Activated B cell treated with CpG ODN at 0.5 μM for 24 hours (primary cell): ENCODE results near the gene DPF1. TPM values are rescaled to one million over a fixed set of nuclear protein-coding genes. Genes with fewer than 3 reads are reported as not detected.

Experiments
- ATAC-seq: fragments of 200-7000 bp; cut with Tn5 transposase; one replicate; pipeline ENCODE4 v1.10.0; 2021; ENCODE audit warnings: low read depth, mild to moderate bottlenecking, moderate library complexity
- CTCF ChIA-PET: fragments of 350-600 bp; sonication (Branson Sonifier 250); formaldehyde crosslinking; loops from one replicate; lab custom pipeline; 2021; ENCODE audit warnings: antibody characterized with exemption; lab: Charles Lee
- POLR2A ChIA-PET: fragments of 350-600 bp; sonication (Branson Sonifier 250); formaldehyde crosslinking; loops from one replicate; lab custom pipeline; 2021; ENCODE audit warnings: antibody characterized with exemption; lab: Charles Lee
- DNase-seq: peaks from one replicate; pipeline ENCODE4 v3.0.0; 2022
- H3K27ac Mint-ChIP-seq: one replicate; pipeline ENCODE4 v1.8.0; 2020; ENCODE audit warnings: mixed read lengths
- H3K27me3 Mint-ChIP-seq: one replicate; pipeline ENCODE4 v1.8.0; 2021; ENCODE audit warnings: mixed read lengths
- H3K36me3 Mint-ChIP-seq: one replicate; pipeline ENCODE4 v1.8.0; 2021; ENCODE audit warnings: low read depth, mixed read lengths
- H3K4me1 Mint-ChIP-seq: one replicate; pipeline ENCODE4 v1.8.0; 2021; ENCODE audit warnings: mixed read lengths
- H3K4me3 Mint-ChIP-seq: one replicate; pipeline ENCODE4 v1.8.0; 2020; ENCODE audit warnings: mild to moderate bottlenecking, mixed read lengths
- H3K9me3 Mint-ChIP-seq: one replicate; pipeline ENCODE4 v1.8.0; 2020; ENCODE audit warnings: mixed read lengths
- intact Hi-C: fragments of 100-400 bp; cut with micrococcal nuclease; formaldehyde crosslinking; loops from one replicate; pipeline ENCODE4 v1.15.1; 2024
- total RNA-seq: library from RNA; stranded (reverse); gene quantifications from 2 replicates; pipeline ENCODE4 v1.2.3, GENCODE V29; 2022
- TF ChIP-seq, protein P1 (sequence below): fragments of 200-600 bp; IDR thresholded peaks from one replicate; pipeline ENCODE4 v1.8.0; 2022; ENCODE audit warnings: antibody characterized with exemption, mild to moderate bottlenecking

DPF1 gene
- total RNA-seq, 1 donor from 2014 or later, result not detected

DNA sequence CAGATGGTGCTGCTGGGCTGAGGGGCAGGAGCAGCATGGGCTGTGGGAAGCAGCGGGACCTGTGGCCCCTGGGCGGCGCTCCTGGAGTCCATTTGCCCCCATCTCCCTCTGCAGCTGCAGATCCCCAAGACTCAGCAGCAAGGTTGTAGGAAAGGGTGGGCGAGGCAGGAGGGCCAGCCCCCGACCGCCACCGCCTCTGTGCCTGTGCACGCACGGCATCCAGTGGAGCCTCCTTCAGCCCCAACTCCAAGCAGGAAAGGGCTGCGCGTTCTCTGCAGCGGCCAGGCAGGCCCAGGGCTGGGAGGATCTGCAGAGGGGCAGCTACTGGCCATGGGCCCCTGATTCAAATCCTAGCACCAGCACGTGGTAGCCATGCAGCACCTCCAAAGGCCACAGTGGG, 20.8 kb downstream of the DPF1 start:
- POLR2A ChIA-PET, result no interaction called here
- CTCF ChIA-PET, result no interaction called here
- no peak overlapping the region for H3K27ac Mint-ChIP-seq
- no peaks in the 10 kb centered on the region for H3K9me3 Mint-ChIP-seq
- TF ChIP-seq, protein P1, sequence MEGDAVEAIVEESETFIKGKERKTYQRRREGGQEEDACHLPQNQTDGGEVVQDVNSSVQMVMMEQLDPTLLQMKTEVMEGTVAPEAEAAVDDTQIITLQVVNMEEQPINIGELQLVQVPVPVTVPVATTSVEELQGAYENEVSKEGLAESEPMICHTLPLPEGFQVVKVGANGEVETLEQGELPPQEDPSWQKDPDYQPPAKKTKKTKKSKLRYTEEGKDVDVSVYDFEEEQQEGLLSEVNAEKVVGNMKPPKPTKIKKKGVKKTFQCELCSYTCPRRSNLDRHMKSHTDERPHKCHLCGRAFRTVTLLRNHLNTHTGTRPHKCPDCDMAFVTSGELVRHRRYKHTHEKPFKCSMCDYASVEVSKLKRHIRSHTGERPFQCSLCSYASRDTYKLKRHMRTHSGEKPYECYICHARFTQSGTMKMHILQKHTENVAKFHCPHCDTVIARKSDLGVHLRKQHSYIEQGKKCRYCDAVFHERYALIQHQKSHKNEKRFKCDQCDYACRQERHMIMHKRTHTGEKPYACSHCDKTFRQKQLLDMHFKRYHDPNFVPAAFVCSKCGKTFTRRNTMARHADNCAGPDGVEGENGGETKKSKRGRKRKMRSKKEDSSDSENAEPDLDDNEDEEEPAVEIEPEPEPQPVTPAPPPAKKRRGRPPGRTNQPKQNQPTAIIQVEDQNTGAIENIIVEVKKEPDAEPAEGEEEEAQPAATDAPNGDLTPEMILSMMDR, result no peak
- no peak for DNase-seq
- no peak overlapping the region for H3K4me3 Mint-ChIP-seq
- no peaks in the 10 kb centered on the region for H3K4me1 Mint-ChIP-seq
- intact Hi-C loops, result no loop called here
- H3K36me3 Mint-ChIP-seq, result peaks cover 81% of the 10 kb centered on the region
- no peak for ATAC-seq
- H3K27me3 Mint-ChIP-seq, result peaks cover under 1% of the 10 kb centered on the region

DNA sequence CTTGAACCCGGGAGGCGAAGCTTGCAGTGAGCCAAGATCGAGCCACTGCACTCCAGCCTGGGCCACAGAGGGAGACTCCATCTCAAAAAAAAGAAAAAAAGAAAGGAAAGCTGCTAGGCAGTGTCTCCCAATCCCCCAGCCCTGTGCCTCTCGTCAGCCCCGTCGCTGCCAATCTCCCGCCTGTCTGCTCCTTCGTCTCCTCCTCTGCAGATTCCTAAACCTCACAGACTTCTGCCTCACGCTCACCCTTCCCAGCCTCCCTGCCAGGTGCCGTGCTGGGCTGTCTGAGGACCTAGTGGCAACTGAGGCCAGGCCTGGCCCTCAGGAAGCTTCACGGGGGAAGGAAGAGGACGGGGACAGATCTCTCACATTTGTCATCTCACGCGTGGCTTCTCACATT, 21.5 kb downstream of the DPF1 start:
- H3K4me1 Mint-ChIP-seq, result no peaks in the 10 kb centered on the region
- ChIA-PET CTCF (no interaction called here), POLR2A (no interaction called here)
- H3K36me3 Mint-ChIP-seq, result peaks cover 84% of the 10 kb centered on the region
- intact Hi-C loops, result no loop called here
- no peak for DNase-seq
- H3K4me3 Mint-ChIP-seq, result no peak overlapping the region
- no peak for ATAC-seq
- no peaks in the 10 kb centered on the region for H3K9me3 Mint-ChIP-seq
- no peak overlapping the region for H3K27ac Mint-ChIP-seq
- TF ChIP-seq, protein P1, result no peak
- no peaks in the 10 kb centered on the region for H3K27me3 Mint-ChIP-seq

DNA sequence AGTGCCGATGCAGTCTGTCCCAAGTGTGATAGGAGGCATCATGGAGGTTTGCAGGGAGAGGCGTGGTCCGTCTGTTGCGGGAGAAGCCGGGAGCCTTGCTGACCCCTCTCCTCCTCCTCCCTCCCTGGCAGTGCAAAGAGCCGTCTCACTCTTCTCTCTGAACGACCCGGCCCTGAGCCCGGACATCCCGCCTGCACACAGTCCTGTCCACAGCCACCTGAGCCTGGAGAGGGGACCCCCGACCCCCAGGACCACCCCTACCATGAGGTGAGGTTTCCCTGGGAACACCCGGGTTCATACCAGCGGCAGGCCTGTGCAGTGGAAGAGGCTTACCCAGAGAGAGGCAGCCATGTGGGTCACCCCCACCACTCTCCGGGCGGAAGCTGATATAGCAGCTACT, 22.3 kb downstream of the DPF1 start:
- ChIA-PET CTCF (no interaction called here), POLR2A (no interaction called here)
- no peak for DNase-seq
- no peak for ATAC-seq
- no peaks in the 10 kb centered on the region for H3K9me3 Mint-ChIP-seq
- H3K27me3 Mint-ChIP-seq, result no peaks in the 10 kb centered on the region
- TF ChIP-seq, protein P1, result no peak
- peaks cover 87% of the 10 kb centered on the region for H3K36me3 Mint-ChIP-seq
- intact Hi-C loops, result no loop called here
- H3K4me1 Mint-ChIP-seq, result no peaks in the 10 kb centered on the region
- H3K27ac Mint-ChIP-seq, result no peak overlapping the region
- no peak overlapping the region for H3K4me3 Mint-ChIP-seq

DNA sequence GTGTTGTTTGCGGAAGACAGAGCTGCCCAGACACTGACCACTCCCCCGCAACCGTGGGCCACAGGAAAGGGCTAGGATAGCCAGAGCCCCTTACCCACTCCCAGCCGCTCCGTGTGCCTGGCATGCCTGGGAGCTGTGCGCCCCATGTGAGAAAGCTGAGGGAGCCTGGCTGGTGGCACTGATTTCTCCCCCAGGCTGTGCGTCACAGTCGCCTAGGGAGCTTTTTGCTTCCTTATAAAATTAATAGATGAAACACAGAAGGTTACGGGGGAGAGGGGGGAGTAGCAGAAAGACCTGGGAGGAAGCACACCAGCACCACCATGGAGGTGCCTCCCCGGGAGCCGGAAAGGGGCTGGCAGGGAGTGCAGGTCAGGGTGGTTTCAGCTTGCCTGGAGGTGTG, 24.7 kb downstream of the DPF1 start:
- no peaks in the 10 kb centered on the region for H3K9me3 Mint-ChIP-seq
- peaks cover 85% of the 10 kb centered on the region for H3K36me3 Mint-ChIP-seq
- no peak overlapping the region for H3K4me3 Mint-ChIP-seq
- no peaks in the 10 kb centered on the region for H3K4me1 Mint-ChIP-seq
- DNase-seq, result no peak
- intact Hi-C loops, result no loop called here
- H3K27ac Mint-ChIP-seq, result no peak overlapping the region
- CTCF ChIA-PET, result no interaction called here
- TF ChIP-seq, protein P1, result no peak
- no peak for ATAC-seq
- no peaks in the 10 kb centered on the region for H3K27me3 Mint-ChIP-seq
- POLR2A ChIA-PET, result no interaction called here

DNA sequence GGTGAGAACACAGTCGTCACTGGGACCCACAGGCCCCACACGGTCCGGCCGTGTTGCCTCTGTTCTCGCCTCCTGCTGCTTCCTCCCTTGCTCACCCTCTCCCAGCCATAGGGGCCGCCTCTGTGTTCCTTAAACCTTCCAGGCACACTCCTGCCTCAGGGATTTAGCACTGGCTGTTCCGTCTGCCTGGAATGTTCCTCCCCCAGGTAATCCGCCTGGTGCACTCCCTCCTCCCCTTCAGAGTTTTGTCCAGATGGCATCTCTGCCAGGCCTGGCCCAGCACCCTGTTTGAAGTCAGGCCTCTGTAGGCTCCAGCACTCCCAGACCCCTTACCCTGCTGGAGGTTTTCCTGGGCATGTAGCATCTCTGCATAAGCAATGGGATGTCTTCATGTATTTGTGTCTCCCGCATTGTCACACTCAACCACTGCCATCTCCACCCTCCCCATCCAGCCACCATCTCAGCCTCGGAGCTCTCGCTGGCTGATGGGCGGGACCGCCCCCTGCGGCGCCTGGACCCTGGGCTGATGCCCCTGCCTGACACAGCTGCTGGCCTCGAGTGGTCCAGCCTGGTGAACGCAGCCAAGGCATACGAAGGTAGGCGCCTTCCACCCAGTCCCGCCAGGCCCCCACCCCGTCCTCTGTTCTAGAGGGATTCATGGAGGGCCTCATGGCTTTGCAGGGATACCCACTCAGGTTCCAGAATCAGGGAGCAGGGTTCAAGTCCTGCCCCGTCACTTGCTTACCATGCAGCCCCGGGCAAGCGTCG, 25.9 kb downstream of the DPF1 start:
- Mint-ChIP-seq H3K27me3 (no peaks in the 10 kb centered on the region), H3K4me1 (no peaks in the 10 kb centered on the region), H3K9me3 (no peaks in the 10 kb centered on the region), H3K4me3 (no peak overlapping the region), H3K27ac (no peak overlapping the region), H3K36me3 (peaks cover 79% of the 10 kb centered on the region)
- POLR2A ChIA-PET, result no interaction called here
- intact Hi-C loops, result no loop called here
- no peak for DNase-seq
- CTCF ChIA-PET, result no interaction called here
- ATAC-seq, result no peak
- TF ChIP-seq, protein P1, result no peak
